B cell (primary cell): ENCODE results near the gene SPHKAP. TPM values are rescaled to one million over a fixed set of nuclear protein-coding genes. Genes with fewer than 3 reads are reported as not detected.

Source experiments
- ATAC-seq: fragments of 200-7000 bp; cut with Tn5 transposase; one replicate; pipeline ENCODE4 v1.10.0; 2021; ENCODE audit warnings: low read depth, mild to moderate bottlenecking, moderate number of reproducible peaks, moderate library complexity
- CTCF ChIA-PET: fragments of 350-600 bp; sonication (Branson Sonifier 250); formaldehyde crosslinking; loops from one replicate; lab custom pipeline; 2021; ENCODE audit warnings: antibody characterized with exemption, inconsistent platforms; lab: Charles Lee
- POLR2A ChIA-PET: fragments of 350-600 bp; sonication (Branson Sonifier 250); formaldehyde crosslinking; loops from one replicate; lab custom pipeline; 2021; ENCODE audit warnings: antibody characterized with exemption; lab: Charles Lee
- DNase-seq: peaks from one replicate; pipeline ENCODE4 v3.0.0; 2013
- H2AFZ ChIP-seq: 2 replicates; pipeline ENCODE4 v1.6.1; 2012; ENCODE audit warnings: mild to moderate bottlenecking, low read depth, low read length; ENCODE audit not compliant: insufficient read depth, poor library complexity, severe bottlenecking
- H3K27ac ChIP-seq, 2 donors: 1 replicate in 1 of 2; 2 replicates in 1 of 2; pipeline ENCODE4 v1.5.1; 2012 to 2013; ENCODE audit warnings: low read length in 2 of 2, mild to moderate bottlenecking in 2 of 2, moderate library complexity in 1 of 2
- H3K27me3 ChIP-seq, 4 experiments: fragments of 200-600 bp in 1 of 4; sonication (generic) in 1 of 4; replicated peaks in 1 of 4; 1 replicate in 2 of 4; 2 replicates in 2 of 4; pipeline versions ENCODE4 v1.6.1 to v1.7.0; 2013 to 2016; ENCODE audit warnings: low read length in 3 of 4, mild to moderate bottlenecking in 2 of 4, mixed read lengths in 1 of 4, moderate library complexity in 1 of 4; ENCODE audit not compliant: insufficient read depth in 4 of 4, control insufficient read depth in 3 of 4; ENCODE audit errors: control extremely low read depth in 1 of 4
- H3K36me3 ChIP-seq, 2 experiments: replicated peaks in 1 of 2; 1 replicate in 1 of 2; 2 replicates in 1 of 2; pipeline versions ENCODE4 v1.6.1 to v1.7.1; 2013; ENCODE audit warnings: low read length in 1 of 2; ENCODE audit not compliant: insufficient read depth in 2 of 2, control insufficient read depth in 1 of 2; ENCODE audit errors: control extremely low read depth in 1 of 2, extremely low read depth in 1 of 2
- H3K4me1 ChIP-seq, 2 donors: fragments of 200-600 bp in 1 of 2; sonication (generic) in 1 of 2; 1 replicate in 1 of 2; 2 replicates in 1 of 2; pipeline versions ENCODE4 v1.5.1 to v1.6.1; 2013 to 2017; ENCODE audit warnings: low read length in 2 of 2; ENCODE audit not compliant: control insufficient read depth in 2 of 2, insufficient read depth in 2 of 2
- H3K4me2 ChIP-seq: replicated peaks from 2 replicates; pipeline ENCODE3; 2012; ENCODE audit warnings: mild to moderate bottlenecking, low read depth, low read length; ENCODE audit not compliant: poor library complexity, severe bottlenecking
- H3K4me3 ChIP-seq, 5 experiments: fragments of 200-600 bp in 1 of 5; sonication (generic) in 1 of 5; 1 replicate in 3 of 5; 2 replicates in 2 of 5; pipeline versions ENCODE4 v1.5.1 to v1.7.0; 2011 to 2016; ENCODE audit warnings: low read length in 4 of 5, mild to moderate bottlenecking in 4 of 5, low read depth in 2 of 5, control low read depth in 1 of 5, moderate library complexity in 1 of 5; ENCODE audit not compliant: insufficient read depth in 1 of 5; ENCODE audit errors: control extremely low read depth in 1 of 5, extremely low read depth in 1 of 5
- H3K79me2 ChIP-seq: fragments of 200-600 bp; sonication (generic); one replicate; pipeline ENCODE4 v1.6.0; 2016; ENCODE audit warnings: low read length; ENCODE audit not compliant: control insufficient read depth, insufficient read depth
- H3K9ac ChIP-seq: fragments of 200-600 bp; sonication (generic); 2 replicates; pipeline ENCODE4 v1.6.1; 2017; ENCODE audit warnings: mild to moderate bottlenecking, low read length, moderate library complexity
- H3K9me3 ChIP-seq, 3 donors: one replicate each; pipeline versions ENCODE4 v1.6.1 to v1.7.1; 2013; ENCODE audit warnings: low read length in 2 of 3; ENCODE audit not compliant: control insufficient read depth in 2 of 3, insufficient read depth in 1 of 3; ENCODE audit errors: control extremely low read depth in 1 of 3
- H4K20me1 ChIP-seq: 2 replicates; pipeline ENCODE4 v1.6.0; 2012; ENCODE audit warnings: mild to moderate bottlenecking, low read length; ENCODE audit not compliant: insufficient read depth, control insufficient read depth, poor library complexity, severe bottlenecking
- H3K27ac Mint-ChIP-seq: one replicate; pipeline ENCODE4 v1.8.0; 2021; ENCODE audit warnings: mixed read lengths
- H3K27me3 Mint-ChIP-seq: one replicate; pipeline ENCODE4 v1.8.0; 2021; ENCODE audit warnings: mixed read lengths
- H3K4me1 Mint-ChIP-seq: one replicate; pipeline ENCODE4 v1.8.0; 2021; ENCODE audit warnings: mixed read lengths
- H3K4me3 Mint-ChIP-seq: one replicate; pipeline ENCODE4 v1.8.0; 2021; ENCODE audit warnings: mixed read lengths
- H3K9me3 Mint-ChIP-seq: one replicate; pipeline ENCODE4 v1.8.0; 2022; ENCODE audit warnings: mixed read lengths; ENCODE audit not compliant: insufficient read depth
- CTCF ChIP-seq: fragments of 200-600 bp; IDR thresholded peaks from one replicate; pipeline ENCODE4 v1.8.0; 2022; ENCODE audit warnings: antibody characterized with exemption, mild to moderate bottlenecking
- EZH2 ChIP-seq: IDR thresholded peaks from 2 replicates; pipeline ENCODE4 v1.6.1; 2012; ENCODE audit warnings: borderline replicate concordance, low read depth, mild to moderate bottlenecking, moderate library complexity, low read length; ENCODE audit not compliant: insufficient read depth, poor library complexity, severe bottlenecking
- WGBS: methylation state at CpG from one replicate; pipeline ENCODE4 v1.1.5; 2013; ENCODE audit warnings: missing lambda C conversion rate; ENCODE audit not compliant: insufficient coverage; 5-methylcytosine and 5-hydroxymethylcytosine counted together
- intact Hi-C: fragments of 100-400 bp; cut with micrococcal nuclease; formaldehyde crosslinking; loops from one replicate; pipeline ENCODE4 v1.10.0; 2022
- polyA plus RNA-seq: library from polyadenylated mRNA; depleted of rRNA; stranded (reverse); fragments of >200 nt; gene quantifications from 2 replicates; pipeline ENCODE4 v1.2.3, GENCODE V29; 2012
- total RNA-seq, 2 donors: library from RNA; stranded (reverse); fragments of 120-200 nt in 1 of 2; gene quantifications; 1 replicate in 1 of 2; 2 replicates in 1 of 2; pipeline versions ENCODE4 v1.2.3 to v1.2.4, GENCODE V29; 2013 to 2022

SPHKAP gene
- total and polyA plus RNA-seq, 2 donors (not counting 1 experiment from before 2014, with no cell fraction given), result not detected

GRCh38 chr2:228167290-228167689 lies 14.2 kb downstream of the SPHKAP start:
- no peak for TF ChIP-seq EZH2
- TF ChIP-seq CTCF, result no peak
- ATAC-seq (no peak), DNase-seq (no peak)
- Mint-ChIP-seq H3K27me3 (no peaks in the 10 kb centered on the region), H3K4me3 (no peak overlapping the region), H3K4me1 (no peaks in the 10 kb centered on the region), H3K27ac (no peak overlapping the region), H3K9me3 (peaks cover 2% of the 10 kb centered on the region)
- Histone ChIP-seq H3K4me1 (no peaks in the 10 kb centered on the region), H3K4me3 (no peak overlapping the region), H3K9me3 (no peaks in the 10 kb centered on the region), H4K20me1 (no peaks in the 10 kb centered on the region), H3K27ac (no peak overlapping the region), H3K9ac (no peak overlapping the region), H3K4me2 (no peak overlapping the region), H3K36me3 (no peaks in the 10 kb centered on the region), H3K79me2 (no peaks in the 10 kb centered on the region), H2AFZ (no peak overlapping the region), H3K27me3 (no peaks in the 10 kb centered on the region)
- POLR2A ChIA-PET, result no interaction called here
- intact Hi-C loops, result no loop called here
- CTCF ChIA-PET, result no interaction called here
- WGBS, result no CpG with 5 or more reads among the region's 4 CpGs

GRCh38 chr2:228164718-228165117 lies 16.8 kb downstream of the SPHKAP start:
- Histone ChIP-seq H3K4me1 (no peaks in the 10 kb centered on the region), H3K27me3 (no peaks in the 10 kb centered on the region), H3K9me3 (no peaks in the 10 kb centered on the region), H3K9ac (no peak overlapping the region), H3K4me2 (no peak overlapping the region), H3K79me2 (no peaks in the 10 kb centered on the region), H2AFZ (no peak overlapping the region), H3K27ac (no peak overlapping the region), H3K36me3 (no peaks in the 10 kb centered on the region), H4K20me1 (no peaks in the 10 kb centered on the region), H3K4me3 (no peak overlapping the region)
- intact Hi-C loops, result no loop called here
- POLR2A ChIA-PET, result no interaction called here
- DNase-seq, result no peak
- Mint-ChIP-seq H3K4me1 (no peaks in the 10 kb centered on the region), H3K27me3 (no peaks in the 10 kb centered on the region), H3K9me3 (peaks cover 5% of the 10 kb centered on the region), H3K27ac (no peak overlapping the region), H3K4me3 (no peak overlapping the region)
- TF ChIP-seq EZH2 (no peak), CTCF (no peak)
- CTCF ChIA-PET, result no interaction called here
- no peak for ATAC-seq
- WGBS, result 80% methylated on average over 2 of the region's 3 CpGs
